Neural cell (in vitro differentiated cells): Measurements from ENCODE around the gene ADAMTS20. TPM values are rescaled to one million over a fixed set of nuclear protein-coding genes. Genes with fewer than 3 reads are reported as not detected.

Experiments
- H2AFZ ChIP-seq: fragments of 200-600, 300-800 bp; sonication (generic), shearing (Covaris generic); 2 replicates; pipeline ENCODE4 v1.6.0; 2014; ENCODE audit warnings: low read depth, mild to moderate bottlenecking, antibody characterized with exemption, low read length, moderate library complexity
- H3F3A ChIP-seq: fragments of 200-600 bp; shearing (Covaris generic); 2 replicates; pipeline ENCODE4 v1.6.1; 2016; ENCODE audit warnings: mild to moderate bottlenecking, moderate library complexity, mixed read lengths, antibody characterized with exemption, low read length; ENCODE audit not compliant: insufficient read depth, poor library complexity, severe bottlenecking
- H3K27ac ChIP-seq: fragments of 200-600, 300-800 bp; sonication (generic), shearing (Covaris generic); 2 replicates; pipeline ENCODE4 v1.5.1; 2014; ENCODE audit warnings: mild to moderate bottlenecking, low read length, moderate library complexity
- H3K27me3 ChIP-seq: fragments of 300-800, 200-600 bp; sonication (generic), shearing (Covaris generic); 2 replicates; pipeline ENCODE4 v1.6.0; 2014; ENCODE audit warnings: mild to moderate bottlenecking, low read depth, low read length, moderate library complexity; ENCODE audit not compliant: insufficient read depth
- H3K36me3 ChIP-seq: fragments of 300-800, 200-600 bp; sonication (generic), shearing (Covaris generic); 2 replicates; pipeline ENCODE4 v1.5.1; 2014; ENCODE audit warnings: mild to moderate bottlenecking, antibody characterized with exemption, low read length, moderate library complexity; ENCODE audit not compliant: insufficient read depth
- H3K4me2 ChIP-seq: fragments of 300-800, 200-600 bp; sonication (generic), shearing (Covaris generic); 2 replicates; pipeline ENCODE4 v1.6.0; 2014; ENCODE audit warnings: mild to moderate bottlenecking, low read length
- H3K4me3 ChIP-seq: fragments of 300-800, 200-600 bp; sonication (generic), shearing (Covaris generic); 2 replicates; pipeline ENCODE4 v1.5.1; 2014; ENCODE audit warnings: mild to moderate bottlenecking, low read length, moderate library complexity
- H3K79me2 ChIP-seq: fragments of 200-600 bp; shearing (Covaris generic); replicated peaks from 2 replicates; pipeline ENCODE4 v1.6.0; 2014; ENCODE audit warnings: mild to moderate bottlenecking, low read length, moderate library complexity; ENCODE audit not compliant: insufficient read depth
- H3K9ac ChIP-seq: fragments of 300-800, 200-600 bp; sonication (generic), shearing (Covaris generic); 2 replicates; pipeline ENCODE4 v1.6.1; 2016; ENCODE audit warnings: mild to moderate bottlenecking, low read length, mixed read lengths
- H3K9me2 ChIP-seq: fragments of 200-600 bp; shearing (Covaris generic); 2 replicates; pipeline ENCODE4 v1.6.1; 2016; ENCODE audit warnings: mild to moderate bottlenecking, low read length, mixed read lengths; ENCODE audit not compliant: insufficient read depth
- H3K9me3 ChIP-seq: fragments of 200-600, 300-800 bp; sonication (generic), shearing (Covaris generic); 2 replicates; pipeline ENCODE4 v1.6.1; 2016; ENCODE audit warnings: mild to moderate bottlenecking, mixed run types, low read length, moderate library complexity, mixed read lengths
- H4K20me1 ChIP-seq: fragments of 200-600 bp; shearing (Covaris generic); 2 replicates; pipeline ENCODE4 v1.6.1; 2016; ENCODE audit warnings: mild to moderate bottlenecking, mixed run types; ENCODE audit not compliant: insufficient read depth
- CTCF ChIP-seq: fragments of 450-650 bp; IDR thresholded peaks from 2 replicates; pipeline ENCODE4 v1.5.1; 2014; ENCODE audit warnings: antibody characterized with exemption, mild to moderate bottlenecking, moderate library complexity; ENCODE audit not compliant: poor library complexity, severe bottlenecking
- EP300 ChIP-seq: fragments of 450-650 bp; conservative IDR thresholded peaks from 2 replicates; pipeline ENCODE4 v1.6.1; 2014; ENCODE audit warnings: antibody characterized with exemption, mild to moderate bottlenecking, moderate library complexity; ENCODE audit not compliant: poor library complexity, severe bottlenecking
- EZH2 ChIP-seq: fragments of 200-600, 300-800 bp; shearing (Covaris generic), sonication (generic); IDR thresholded peaks from 2 replicates; pipeline ENCODE4 v1.6.1; 2014; ENCODE audit warnings: antibody characterized with exemption, low read length, borderline replicate concordance, mild to moderate bottlenecking; ENCODE audit not compliant: insufficient read depth, poor library complexity, severe bottlenecking
- MXI1 ChIP-seq: fragments of 450-650 bp; conservative IDR thresholded peaks from 2 replicates; pipeline ENCODE4 v1.6.1; 2014; ENCODE audit warnings: antibody characterized with exemption, mild to moderate bottlenecking; ENCODE audit not compliant: poor library complexity, severe bottlenecking
- POLR2AphosphoS5 ChIP-seq: IDR thresholded peaks from 2 replicates; pipeline ENCODE4 v1.6.1; 2012
- RAD21 ChIP-seq: fragments of 450-650 bp; conservative IDR thresholded peaks from 2 replicates; pipeline ENCODE4 v1.6.1; 2014; ENCODE audit warnings: antibody characterized with exemption, mild to moderate bottlenecking, moderate library complexity
- SMC3 ChIP-seq: fragments of 450-650 bp; conservative IDR thresholded peaks from 2 replicates; pipeline ENCODE4 v1.6.1; 2014; ENCODE audit warnings: antibody characterized with exemption, mild to moderate bottlenecking, moderate library complexity; ENCODE audit not compliant: poor library complexity
- TAF1 ChIP-seq: IDR thresholded peaks from 2 replicates; pipeline ENCODE4 v1.6.1; 2012; ENCODE audit warnings: low read depth
- polyA plus RNA-seq: library from polyadenylated mRNA; depleted of rRNA; stranded (reverse); fragments of >200 nt; gene quantifications from 2 replicates; pipeline ENCODE4 v1.2.3, GENCODE V29; 2014
- TF ChIP-seq, protein P1 (sequence below): IDR thresholded peaks from 2 replicates; pipeline ENCODE4 v1.6.1; 2012; ENCODE audit warnings: borderline replicate concordance

The ADAMTS20 gene
- polyA plus RNA-seq, 1 donor from 2014 or later: 0.72 TPM

DNA sequence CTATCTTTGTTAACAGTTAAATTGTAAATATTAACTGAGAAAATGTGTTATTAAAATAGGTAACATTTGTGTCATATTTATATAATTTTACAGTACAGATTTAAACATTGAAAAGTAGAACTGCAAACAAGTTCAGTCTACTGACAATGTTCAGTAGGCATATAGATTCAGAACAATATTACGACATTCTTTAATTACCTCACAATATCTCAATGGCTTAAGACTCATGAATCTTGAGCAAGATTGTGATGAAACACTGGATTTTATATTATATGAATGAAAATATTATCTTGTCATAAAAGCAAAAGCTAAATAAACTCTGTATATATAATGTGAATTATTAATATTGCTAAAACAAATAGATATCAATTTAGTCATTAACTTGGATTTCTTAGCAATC lies 194.9 kb downstream of the ADAMTS20 start:
- H3K36me3 ChIP-seq: no peaks in the 10 kb centered on the region
- no peak overlapping the region for H3K9ac ChIP-seq
- TF ChIP-seq RAD21: no peak
- TF ChIP-seq, protein P1, sequence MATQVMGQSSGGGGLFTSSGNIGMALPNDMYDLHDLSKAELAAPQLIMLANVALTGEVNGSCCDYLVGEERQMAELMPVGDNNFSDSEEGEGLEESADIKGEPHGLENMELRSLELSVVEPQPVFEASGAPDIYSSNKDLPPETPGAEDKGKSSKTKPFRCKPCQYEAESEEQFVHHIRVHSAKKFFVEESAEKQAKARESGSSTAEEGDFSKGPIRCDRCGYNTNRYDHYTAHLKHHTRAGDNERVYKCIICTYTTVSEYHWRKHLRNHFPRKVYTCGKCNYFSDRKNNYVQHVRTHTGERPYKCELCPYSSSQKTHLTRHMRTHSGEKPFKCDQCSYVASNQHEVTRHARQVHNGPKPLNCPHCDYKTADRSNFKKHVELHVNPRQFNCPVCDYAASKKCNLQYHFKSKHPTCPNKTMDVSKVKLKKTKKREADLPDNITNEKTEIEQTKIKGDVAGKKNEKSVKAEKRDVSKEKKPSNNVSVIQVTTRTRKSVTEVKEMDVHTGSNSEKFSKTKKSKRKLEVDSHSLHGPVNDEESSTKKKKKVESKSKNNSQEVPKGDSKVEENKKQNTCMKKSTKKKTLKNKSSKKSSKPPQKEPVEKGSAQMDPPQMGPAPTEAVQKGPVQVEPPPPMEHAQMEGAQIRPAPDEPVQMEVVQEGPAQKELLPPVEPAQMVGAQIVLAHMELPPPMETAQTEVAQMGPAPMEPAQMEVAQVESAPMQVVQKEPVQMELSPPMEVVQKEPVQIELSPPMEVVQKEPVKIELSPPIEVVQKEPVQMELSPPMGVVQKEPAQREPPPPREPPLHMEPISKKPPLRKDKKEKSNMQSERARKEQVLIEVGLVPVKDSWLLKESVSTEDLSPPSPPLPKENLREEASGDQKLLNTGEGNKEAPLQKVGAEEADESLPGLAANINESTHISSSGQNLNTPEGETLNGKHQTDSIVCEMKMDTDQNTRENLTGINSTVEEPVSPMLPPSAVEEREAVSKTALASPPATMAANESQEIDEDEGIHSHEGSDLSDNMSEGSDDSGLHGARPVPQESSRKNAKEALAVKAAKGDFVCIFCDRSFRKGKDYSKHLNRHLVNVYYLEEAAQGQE: no peak
- no peak for TF ChIP-seq CTCF
- no peaks in the 10 kb centered on the region for H3K9me3 ChIP-seq
- no peaks in the 10 kb centered on the region for H3K27me3 ChIP-seq
- no peaks in the 10 kb centered on the region for H3K79me2 ChIP-seq
- H3F3A ChIP-seq: no peaks in the 10 kb centered on the region
- H4K20me1 ChIP-seq: no peaks in the 10 kb centered on the region
- H3K9me2 ChIP-seq: no peaks in the 10 kb centered on the region
- no peak overlapping the region for H3K27ac ChIP-seq
- no peak overlapping the region for H2AFZ ChIP-seq
- no peak overlapping the region for H3K4me2 ChIP-seq
- no peak overlapping the region for H3K4me3 ChIP-seq

GRCh38 chr12:43352001-43352400 lies 200.0 kb downstream of the ADAMTS20 start:
- H3K4me3 ChIP-seq: no peak overlapping the region
- no peaks in the 10 kb centered on the region for H3F3A ChIP-seq
- no peaks in the 10 kb centered on the region for H3K36me3 ChIP-seq
- no peak overlapping the region for H3K9ac ChIP-seq
- H3K9me3 ChIP-seq: no peaks in the 10 kb centered on the region
- no peak overlapping the region for H2AFZ ChIP-seq
- no peaks in the 10 kb centered on the region for H3K27me3 ChIP-seq
- H3K4me2 ChIP-seq: no peak overlapping the region
- no peaks in the 10 kb centered on the region for H4K20me1 ChIP-seq
- TF ChIP-seq EP300: no peak
- TF ChIP-seq MXI1: no peak
- TF ChIP-seq POLR2AphosphoS5: no peak
- no peak for TF ChIP-seq SMC3
- TF ChIP-seq TAF1: no peak
- no peak for TF ChIP-seq RAD21
- no peak for TF ChIP-seq CTCF
- TF ChIP-seq EZH2: no peak
- H3K9me2 ChIP-seq: no peaks in the 10 kb centered on the region
- H3K27ac ChIP-seq: no peak overlapping the region
- H3K79me2 ChIP-seq: no peaks in the 10 kb centered on the region
